Measurements from ENCODE around the gene ARHGAP22.

DNA sequence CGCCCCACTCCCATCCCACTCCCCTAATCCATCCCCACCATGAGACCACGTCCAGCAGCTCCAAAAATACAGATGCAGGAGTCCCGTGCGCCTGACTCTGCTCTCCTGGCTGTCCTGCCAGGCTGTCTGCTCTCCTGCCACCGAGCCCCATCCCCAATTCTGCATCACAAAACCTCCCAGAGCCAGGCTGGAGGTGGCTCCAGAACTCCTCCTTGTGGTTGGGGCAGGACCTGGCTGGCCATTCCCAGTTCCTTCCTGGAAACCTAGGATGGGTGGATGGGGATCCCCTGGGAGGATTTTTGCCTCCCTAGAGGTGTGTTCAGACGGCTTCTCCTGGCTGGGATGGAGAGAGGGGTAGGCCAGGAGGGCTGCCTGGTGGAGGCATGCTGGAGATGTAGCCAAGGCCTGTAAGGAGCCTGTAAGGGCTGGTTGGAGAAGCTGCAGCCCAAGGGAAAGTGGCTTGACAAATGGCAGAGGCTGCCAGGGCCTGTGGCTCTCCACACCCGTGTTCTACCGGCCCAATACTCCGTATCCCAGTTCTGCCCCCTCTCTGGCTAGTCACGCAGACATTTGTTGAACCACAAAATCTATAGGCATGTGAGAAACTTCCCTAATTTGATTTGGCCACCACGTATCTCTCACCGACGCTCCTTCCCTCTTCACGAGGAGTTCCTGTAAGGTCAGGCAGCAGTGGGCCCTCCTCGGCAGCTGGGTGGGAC lies 99.3 kb downstream of the ARHGAP22 start:
- TF ChIP-seq, protein P1, sequence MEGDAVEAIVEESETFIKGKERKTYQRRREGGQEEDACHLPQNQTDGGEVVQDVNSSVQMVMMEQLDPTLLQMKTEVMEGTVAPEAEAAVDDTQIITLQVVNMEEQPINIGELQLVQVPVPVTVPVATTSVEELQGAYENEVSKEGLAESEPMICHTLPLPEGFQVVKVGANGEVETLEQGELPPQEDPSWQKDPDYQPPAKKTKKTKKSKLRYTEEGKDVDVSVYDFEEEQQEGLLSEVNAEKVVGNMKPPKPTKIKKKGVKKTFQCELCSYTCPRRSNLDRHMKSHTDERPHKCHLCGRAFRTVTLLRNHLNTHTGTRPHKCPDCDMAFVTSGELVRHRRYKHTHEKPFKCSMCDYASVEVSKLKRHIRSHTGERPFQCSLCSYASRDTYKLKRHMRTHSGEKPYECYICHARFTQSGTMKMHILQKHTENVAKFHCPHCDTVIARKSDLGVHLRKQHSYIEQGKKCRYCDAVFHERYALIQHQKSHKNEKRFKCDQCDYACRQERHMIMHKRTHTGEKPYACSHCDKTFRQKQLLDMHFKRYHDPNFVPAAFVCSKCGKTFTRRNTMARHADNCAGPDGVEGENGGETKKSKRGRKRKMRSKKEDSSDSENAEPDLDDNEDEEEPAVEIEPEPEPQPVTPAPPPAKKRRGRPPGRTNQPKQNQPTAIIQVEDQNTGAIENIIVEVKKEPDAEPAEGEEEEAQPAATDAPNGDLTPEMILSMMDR (conservative IDR thresholded peaks at IDR 0.05; ENCODE audit: low read length), result no peak
- no peak for TF ChIP-seq EZH2phosphoT487 (IDR thresholded peaks at IDR 0.05; ENCODE audit: borderline replicate concordance, low read depth, low read length)

All from OCI-LY7 (cell line).